GM06990 (cell line): Measurements from ENCODE around the gene GPR4.

Source experiments
- DNase-seq: peaks from one replicate; pipeline ENCODE4 v3.0.0-alpha.2; 2011; ENCODE audit not compliant: insufficient read length; ENCODE audit errors: extremely low read depth
- H3K27me3 ChIP-seq: replicated peaks from 2 replicates; pipeline ENCODE4 v1.6.0; 2011; ENCODE audit warnings: low read length; ENCODE audit not compliant: control insufficient read depth, insufficient read depth
- H3K36me3 ChIP-seq: 2 replicates; pipeline ENCODE4 v1.5.1; 2011; ENCODE audit warnings: low read length; ENCODE audit not compliant: control insufficient read depth, insufficient read depth
- H3K4me3 ChIP-seq: replicated peaks from 2 replicates; pipeline ENCODE4 v1.5.1; 2011; ENCODE audit warnings: low read depth, mild to moderate bottlenecking, control low read depth, low read length
- CTCF ChIP-seq: IDR thresholded peaks from 2 replicates; pipeline ENCODE4 v1.5.1; 2011; ENCODE audit warnings: low read length, control low read depth, mild to moderate bottlenecking, inconsistent platforms; ENCODE audit not compliant: insufficient read depth, poor library complexity, severe bottlenecking

The GPR4 gene

DNA sequence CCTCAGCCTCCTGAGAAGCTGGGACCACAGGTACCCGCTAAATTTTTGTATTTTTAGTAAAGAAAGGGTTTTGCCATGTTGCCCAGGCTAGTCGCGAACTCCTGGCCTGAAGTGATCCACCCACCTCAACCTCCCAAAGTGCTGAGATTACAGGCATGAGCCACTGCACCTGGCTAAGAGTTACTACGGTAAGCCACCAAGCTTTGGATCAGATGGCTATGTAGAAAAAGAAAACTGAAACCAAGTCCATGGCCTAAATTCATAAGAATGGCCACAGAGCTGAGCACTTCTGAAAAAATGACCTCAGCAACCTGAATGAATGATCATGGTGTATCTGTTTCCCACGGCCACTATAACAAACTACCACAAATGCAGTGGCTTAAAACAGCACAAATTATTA, 26.8 kb downstream of the GPR4 start:
- no peaks in the 10 kb centered on the region for H3K27me3 ChIP-seq
- H3K4me3 ChIP-seq: no peak overlapping the region
- no peaks in the 10 kb centered on the region for H3K36me3 ChIP-seq
- TF ChIP-seq CTCF: no peak
- DNase-seq: no peak

DNA sequence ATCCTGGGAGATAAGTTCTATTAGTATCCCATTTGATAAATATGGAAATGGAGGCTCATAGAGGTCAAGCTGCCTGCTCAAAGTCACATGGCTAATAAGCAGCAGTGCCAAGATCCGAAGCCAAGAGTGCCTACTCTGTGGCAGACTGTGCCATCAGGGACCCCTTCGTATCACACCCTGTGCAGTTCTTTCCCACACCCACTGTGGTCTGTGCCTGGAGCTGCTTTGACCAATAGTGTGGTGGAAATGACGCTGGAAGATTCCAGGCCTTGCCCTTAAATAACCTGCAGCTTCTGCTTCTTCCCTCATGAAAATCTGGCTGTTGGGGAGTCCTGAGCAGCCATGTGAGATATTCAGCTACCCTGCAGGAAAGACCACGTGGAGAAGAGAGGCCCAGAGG, 27.5 kb downstream of the GPR4 start:
- Histone ChIP-seq H3K27me3 (no peaks in the 10 kb centered on the region), H3K36me3 (no peaks in the 10 kb centered on the region), H3K4me3 (no peak overlapping the region)
- no peak for TF ChIP-seq CTCF
- DNase-seq: no peak

- Histone ChIP-seq H3K36me3 (no peaks in the 10 kb centered on the region; the same call in 1 of the 2 replicates), H3K4me3 (no peak overlapping the region), H3K27me3 (no peaks in the 10 kb centered on the region)
- no peak for DNase-seq
- TF ChIP-seq CTCF: no peak
These were observed 30.4 kb downstream of the GPR4 start for GRCh38 chr19:45571457-45572220.

- peak; percentile 31 for DNase-seq
- H3K36me3 ChIP-seq: no peaks in the 10 kb centered on the region; the same call in 1 of the 2 replicates
- peak; percentile 91 for TF ChIP-seq CTCF
These were observed 32.2 kb downstream of the GPR4 start for GRCh38 chr19:45569619-45570421.

GRCh38 chr19:45568732-45569131, 33.3 kb downstream of the GPR4 start:
- H3K4me3 ChIP-seq: no peak overlapping the region
- no peaks in the 10 kb centered on the region for H3K27me3 ChIP-seq
- TF ChIP-seq CTCF: no peak
- no peaks in the 10 kb centered on the region; the same call in 1 of the 2 replicates for H3K36me3 ChIP-seq
- no peak for DNase-seq

More at GRCh38 chr19:45569619-45570421, 32.2 kb downstream of the GPR4 start:
- no peak overlapping the region for H3K4me3 ChIP-seq
- H3K27me3 ChIP-seq: no peaks in the 10 kb centered on the region
